T-helper 17 cell (primary cell): ENCODE results near the gene HEYL. TPM values are rescaled to one million over a fixed set of nuclear protein-coding genes. Genes with fewer than 3 reads are reported as not detected.
"Not testable (repeated sequence)": the region's sequence is repeated elsewhere in the genome, so short reads cannot be mapped to it uniquely, and the experiment has no call there.

ENCODE experiments used
- ATAC-seq: fragments of 150-1000 bp; cut with Tn5 transposase; 2 replicates; pipeline ENCODE4 v1.10.0; 2021; ENCODE audit warnings: mild to moderate bottlenecking, moderate library complexity
- DNase-seq, 3 donors: peaks; one replicate each; pipeline versions ENCODE4 v3.0.0 to v3.0.0-alpha.2; 2020 to 2021
- H3K9me3 ChIP-seq: one replicate; pipeline ENCODE4 v1.7.0; 2013; ENCODE audit warnings: low read length, mild to moderate bottlenecking; ENCODE audit not compliant: control insufficient read depth, poor library complexity, severe bottlenecking
- H3K27ac Mint-ChIP-seq: one replicate; pipeline ENCODE4 v1.8.0; 2022; ENCODE audit warnings: mild to moderate bottlenecking, moderate library complexity, mixed read lengths
- H3K27me3 Mint-ChIP-seq: one replicate; pipeline ENCODE4 v1.8.0; 2022; ENCODE audit warnings: mixed read lengths
- H3K36me3 Mint-ChIP-seq: one replicate; pipeline ENCODE4 v1.8.0; 2022; ENCODE audit warnings: low read depth, mixed read lengths
- H3K4me1 Mint-ChIP-seq: one replicate; pipeline ENCODE4 v1.8.0; 2022; ENCODE audit warnings: mild to moderate bottlenecking, mixed read lengths
- H3K4me3 Mint-ChIP-seq: one replicate; pipeline ENCODE4 v1.8.0; 2022; ENCODE audit warnings: mild to moderate bottlenecking, moderate library complexity, mixed read lengths
- total RNA-seq, 4 donors: library from RNA in 2 of 4; stranded (reverse) in 2 of 4; gene quantifications; one replicate each; pipeline ENCODE4 v1.2.3 and lab custom pipeline; 2022 to 2026

The HEYL gene
- total RNA-seq, 2 donors from 2014 or later, result 0.10 TPM

GRCh38 chr1:39601667-39602255 lies 37.7 kb downstream of the HEYL start:
- not testable (repeated sequence) for DNase-seq

DNA sequence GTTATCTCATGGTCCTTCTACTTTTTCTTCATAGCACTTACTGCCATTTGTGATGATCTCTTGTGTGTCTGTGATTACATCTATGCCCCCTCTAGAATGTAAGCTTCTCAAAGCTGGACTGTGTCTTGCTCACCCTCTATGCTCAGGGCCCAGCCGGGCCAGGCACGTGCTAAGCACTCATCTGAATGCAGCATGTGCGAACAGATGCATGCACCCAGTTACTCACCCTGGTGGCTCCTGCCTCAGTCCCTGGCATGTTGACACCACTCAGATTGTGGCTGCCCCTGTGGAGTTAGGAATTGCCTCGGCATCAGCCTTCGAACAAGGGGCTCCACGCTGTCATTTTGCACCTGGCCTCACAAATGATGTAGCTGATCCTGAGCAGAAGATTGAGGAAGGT lies 43.3 kb downstream of the HEYL start:
- no peaks in the 10 kb centered on the region for H3K4me1 Mint-ChIP-seq
- ATAC-seq (no peak), DNase-seq (no peak)
- H3K4me3 Mint-ChIP-seq, result no peak overlapping the region
- H3K36me3 Mint-ChIP-seq, result peaks cover 8% of the 10 kb centered on the region
- H3K9me3 ChIP-seq, result no peaks in the 10 kb centered on the region
- peaks cover 19% of the 10 kb centered on the region for H3K27me3 Mint-ChIP-seq
- H3K27ac Mint-ChIP-seq, result no peak overlapping the region

More at GRCh38 chr1:39601667-39602255, 37.7 kb downstream of the HEYL start:
- not testable (repeated sequence) for H3K4me3 Mint-ChIP-seq, H3K4me1 Mint-ChIP-seq, H3K9me3 ChIP-seq, H3K27me3 Mint-ChIP-seq, H3K36me3 Mint-ChIP-seq, ATAC-seq, H3K27ac Mint-ChIP-seq

- H3K27ac Mint-ChIP-seq, result no peak overlapping the region
- H3K4me1 Mint-ChIP-seq, result peaks cover 4% of the 10 kb centered on the region
- peaks cover 6% of the 10 kb centered on the region for H3K36me3 Mint-ChIP-seq
- H3K4me3 Mint-ChIP-seq, result no peak overlapping the region
- ATAC-seq (no peak), DNase-seq (no peak)
- H3K9me3 ChIP-seq, result no peaks in the 10 kb centered on the region
- peaks cover 14% of the 10 kb centered on the region for H3K27me3 Mint-ChIP-seq
Measured at GRCh38 chr1:39593386-39593785, 46.1 kb downstream of the HEYL start.

GRCh38 chr1:39592069-39592468 lies 47.4 kb downstream of the HEYL start:
- H3K36me3 Mint-ChIP-seq, result peaks cover 6% of the 10 kb centered on the region

GRCh38 chr1:39590546-39590945 lies 48.9 kb downstream of the HEYL start:
- Mint-ChIP-seq H3K36me3 (peaks cover 3% of the 10 kb centered on the region), H3K4me1 (peaks cover 4% of the 10 kb centered on the region), H3K27ac (no peak overlapping the region), H3K4me3 (no peak overlapping the region), H3K27me3 (peaks cover 7% of the 10 kb centered on the region)
- DNase-seq (no peak), ATAC-seq (no peak)
- H3K9me3 ChIP-seq, result no peaks in the 10 kb centered on the region

More at GRCh38 chr1:39592069-39592468, 47.4 kb downstream of the HEYL start:
- H3K27ac Mint-ChIP-seq, result no peak overlapping the region
- H3K4me1 Mint-ChIP-seq, result peaks cover 4% of the 10 kb centered on the region
- no peak overlapping the region for H3K4me3 Mint-ChIP-seq
- DNase-seq, result no peak
- ATAC-seq, result no peak
- peaks cover 14% of the 10 kb centered on the region for H3K27me3 Mint-ChIP-seq
- no peaks in the 10 kb centered on the region for H3K9me3 ChIP-seq

GRCh38 chr1:39585933-39586332 lies 53.5 kb downstream of the HEYL start:
- ATAC-seq, result no peak
- peaks cover 3% of the 10 kb centered on the region for H3K36me3 Mint-ChIP-seq
- no peaks in the 10 kb centered on the region for H3K9me3 ChIP-seq
- no peak overlapping the region for H3K4me3 Mint-ChIP-seq
- peaks cover 4% of the 10 kb centered on the region for H3K4me1 Mint-ChIP-seq
- H3K27ac Mint-ChIP-seq, result no peak overlapping the region
- no peak for DNase-seq
- H3K27me3 Mint-ChIP-seq, result peaks cover 6% of the 10 kb centered on the region

- peaks cover 32% of the 10 kb centered on the region for H3K4me1 Mint-ChIP-seq
- H3K27ac Mint-ChIP-seq, result peak overlapping the region; percentile 88
- H3K27me3 Mint-ChIP-seq, result no peaks in the 10 kb centered on the region
- H3K36me3 Mint-ChIP-seq, result no peaks in the 10 kb centered on the region
- DNase-seq (peak; percentile 27 to 31 (median 28)), ATAC-seq (peak; percentile 39)
- peak overlapping the region; percentile 92 for H3K4me3 Mint-ChIP-seq
- no peaks in the 10 kb centered on the region for H3K9me3 ChIP-seq
Measured at GRCh38 chr1:39576016-39576657, 63.3 kb downstream of the HEYL start.

DNA sequence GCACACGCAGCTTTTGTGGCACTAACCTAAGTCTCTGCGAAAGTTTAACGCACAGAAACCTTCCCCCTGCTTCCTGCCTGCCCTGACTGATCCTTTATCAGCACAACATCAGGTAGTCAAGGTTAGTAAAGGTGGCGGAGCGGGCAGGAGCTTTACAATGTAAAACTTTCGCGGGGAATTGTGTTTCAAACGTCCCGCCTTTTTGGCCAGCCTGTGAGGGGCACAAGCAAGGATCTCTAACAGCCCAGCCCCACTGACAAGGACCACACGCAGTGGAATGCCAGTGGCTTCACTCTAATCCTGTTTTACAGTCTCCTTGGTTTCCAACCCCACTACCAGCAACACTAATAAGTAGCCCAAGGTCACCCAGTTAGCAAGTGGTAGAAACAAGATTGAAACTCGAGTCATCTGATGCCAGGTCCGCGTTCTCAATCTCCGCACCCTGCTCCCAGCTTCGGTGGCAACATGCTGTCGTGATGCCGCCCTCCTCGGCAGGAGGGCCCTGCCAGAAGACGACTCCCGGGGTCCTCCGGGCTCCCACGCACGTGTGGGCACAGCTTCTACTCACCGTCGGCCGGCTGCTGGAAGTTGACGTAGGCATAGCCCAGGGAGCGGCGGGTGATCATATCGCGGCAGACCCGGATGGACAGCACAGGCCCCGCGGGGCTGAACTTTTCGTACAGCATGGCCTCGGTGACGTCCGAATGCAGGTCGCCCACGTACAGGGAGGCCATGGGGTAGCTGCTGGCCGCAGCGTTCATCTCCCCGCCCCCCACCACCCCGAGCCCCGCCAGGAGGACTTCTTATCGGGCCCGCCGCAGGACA lies 64.0 kb downstream of the HEYL start:
- Mint-ChIP-seq H3K27ac (peak overlapping the region; percentile 88), H3K36me3 (no peaks in the 10 kb centered on the region), H3K27me3 (no peaks in the 10 kb centered on the region), H3K4me1 (peaks cover 34% of the 10 kb centered on the region), H3K4me3 (peak overlapping the region; percentile 92)
- DNase-seq (peak; percentile 21 to 28 (median 25)), ATAC-seq (peak; percentile 59)
- H3K9me3 ChIP-seq, result no peaks in the 10 kb centered on the region

GRCh38 chr1:39574646-39575045 lies 64.8 kb downstream of the HEYL start:
- DNase-seq, result no peak
- Mint-ChIP-seq H3K4me3 (peak overlapping the region; percentile 92), H3K36me3 (peaks cover 3% of the 10 kb centered on the region), H3K4me1 (peaks cover 38% of the 10 kb centered on the region), H3K27ac (peak overlapping the region; percentile 88), H3K27me3 (no peaks in the 10 kb centered on the region)
- no peaks in the 10 kb centered on the region for H3K9me3 ChIP-seq
- ATAC-seq, result no peak

Other genes starting within 250 kb of the HEYL start
- gene BMP8A, start 148.0 kb downstream of the HEYL start, total RNA-seq, result under 1 TPM in 1 of 2 donors, not detected in 1; 0.23 TPM
- gene PABPC4, start 62.9 kb downstream of the HEYL start, total RNA-seq, result 100 to 1,000 TPM; 292 to 332 TPM
- under 1 TPM; 0.31 to 0.70 TPM for gene NT5C1A, start 32.5 kb upstream of the HEYL start, total RNA-seq
- 10 to 100 TPM; 23.4 to 30.3 TPM for gene HPCAL4, start 51.8 kb upstream of the HEYL start, total RNA-seq
- gene PPIE, start 99.2 kb upstream of the HEYL start, total RNA-seq, result 10 to 100 TPM; 44.8 to 57.5 TPM
- gene OXCT2, start 131.7 kb upstream of the HEYL start, total RNA-seq, result under 1 TPM in 1 of 2 donors, not detected in 1; 0.70 TPM
- 1 to 10 TPM in 1 of 2 donors, not detected in 1; 1.3 TPM for gene BMP8B, start 149.2 kb upstream of the HEYL start, total RNA-seq
- 1 to 10 TPM; 9.5 to 9.8 TPM for gene TRIT1, start 243.9 kb upstream of the HEYL start, total RNA-seq